HEK293 (cell line): ENCODE data around the gene PRRT3.

Experiments used
- CTCF ChIA-PET: fragments of 350-600 bp; formaldehyde crosslinking; extraction: SDS; loops from one replicate; lab custom pipeline; 2021; ENCODE audit warnings: antibody characterized with exemption; lab: Yijun Ruan, JAX
- POLR2A ChIA-PET: fragments of 300-600 bp; formaldehyde crosslinking; extraction: SDS; loops from one replicate; lab custom pipeline; 2020; ENCODE audit warnings: antibody characterized with exemption, inconsistent platforms; lab: Yijun Ruan, JAX
- H3K27ac ChIP-seq: fragments of 200-500 bp; sonication (Bioruptor generic); 2 replicates; pipeline ENCODE4 v1.5.1; 2014; ENCODE audit warnings: low read depth, low read length, control low read depth, inconsistent platforms; ENCODE audit errors: extremely low read depth
- H3K36me3 ChIP-seq, 2 experiments: fragments of 200-500 bp in 1 of 2; sonication (Bioruptor generic) in 1 of 2; 1 replicate in 1 of 2; 2 replicates in 1 of 2; pipeline ENCODE4 v1.5.1; 2014 to 2017; ENCODE audit warnings: inconsistent platforms in 2 of 2, low read length in 2 of 2; ENCODE audit not compliant: control insufficient read depth in 2 of 2, insufficient read depth in 1 of 2
- H3K4me1 ChIP-seq: fragments of 200-500 bp; sonication (Bioruptor generic); 2 replicates; pipeline ENCODE4 v1.5.1; 2014; ENCODE audit warnings: mild to moderate bottlenecking, low read length, inconsistent platforms; ENCODE audit not compliant: control insufficient read depth, insufficient read depth
- H3K4me3 ChIP-seq: 2 replicates; pipeline ENCODE4 v1.5.1; 2011; ENCODE audit warnings: low read depth, mild to moderate bottlenecking, control low read depth, low read length, moderate library complexity
- H3K9me3 ChIP-seq: fragments of 200-500 bp; sonication (Bioruptor generic); 2 replicates; pipeline ENCODE4 v1.5.1; 2014; ENCODE audit warnings: low read depth, low read length, inconsistent platforms; ENCODE audit not compliant: control insufficient read depth, insufficient read depth
- PRDM1 ChIP-seq: fragments of 450-650 bp; formaldehyde crosslinking; IDR thresholded peaks from 2 replicates; pipeline ENCODE4; 2016; ENCODE audit warnings: missing biosample characterization, missing genetic modification characterization
- REPIN1 ChIP-seq: fragments of 450-650 bp; formaldehyde crosslinking; IDR thresholded peaks from 2 replicates; pipeline ENCODE4 v1.5.1; 2017; ENCODE audit warnings: missing biosample characterization, missing genetic modification characterization, low read depth
- SCRT1 ChIP-seq: fragments of 450-650 bp; formaldehyde crosslinking; IDR thresholded peaks from 2 replicates; pipeline ENCODE4 v1.5.1; 2016; ENCODE audit warnings: missing biosample characterization, missing genetic modification characterization, borderline replicate concordance
- SCRT2 ChIP-seq: fragments of 450-650 bp; formaldehyde crosslinking; IDR thresholded peaks from 2 replicates; pipeline ENCODE4 v1.5.1; 2016; ENCODE audit warnings: missing biosample characterization, missing genetic modification characterization
- ZIC2 ChIP-seq: fragments of 450-650 bp; formaldehyde crosslinking; IDR thresholded peaks from 2 replicates; pipeline ENCODE4 v1.5.1; 2016; ENCODE audit warnings: missing biosample characterization, missing genetic modification characterization
- ZNF157 ChIP-seq: fragments of 450-650 bp; formaldehyde crosslinking; IDR thresholded peaks from 2 replicates; pipeline ENCODE4 v1.5.1; 2016; ENCODE audit warnings: missing biosample characterization, missing genetic modification characterization
- ZNF2 ChIP-seq: fragments of 450-650 bp; formaldehyde crosslinking; IDR thresholded peaks from 2 replicates; pipeline ENCODE4 v1.5.1; 2016; ENCODE audit warnings: missing biosample characterization, missing genetic modification characterization
- ZNF248 ChIP-seq: fragments of 450-650 bp; formaldehyde crosslinking; IDR thresholded peaks from 2 replicates; pipeline ENCODE4 v1.5.1; 2017; ENCODE audit warnings: missing biosample characterization, missing genetic modification characterization
- ZNF280C ChIP-seq: fragments of 450-650 bp; formaldehyde crosslinking; IDR thresholded peaks from 2 replicates; pipeline ENCODE4 v1.5.1; 2016; ENCODE audit warnings: missing biosample characterization, missing genetic modification characterization
- ZNF404 ChIP-seq: fragments of 450-650 bp; formaldehyde crosslinking; IDR thresholded peaks from 2 replicates; pipeline ENCODE4 v1.5.1; 2017; ENCODE audit warnings: missing biosample characterization, missing genetic modification characterization
- ZNF423 ChIP-seq: fragments of 450-650 bp; formaldehyde crosslinking; IDR thresholded peaks from 2 replicates; pipeline ENCODE4 v1.5.1; 2016; ENCODE audit warnings: missing biosample characterization, missing genetic modification characterization
- ZNF449 ChIP-seq: fragments of 450-650 bp; formaldehyde crosslinking; IDR thresholded peaks from 2 replicates; pipeline ENCODE4 v1.5.1; 2017; ENCODE audit warnings: missing biosample characterization, mild to moderate bottlenecking, missing genetic modification characterization, moderate library complexity
- ZNF626 ChIP-seq: fragments of 450-650 bp; sonication (Bioruptor Pico); formaldehyde crosslinking; IDR thresholded peaks from 2 replicates; pipeline ENCODE4 v1.5.1; 2018; ENCODE audit warnings: missing biosample characterization, missing genetic modification characterization, inconsistent platforms
- ZNF670 ChIP-seq: fragments of 450-650 bp; formaldehyde crosslinking; IDR thresholded peaks from 2 replicates; pipeline ENCODE4 v1.5.1; 2016; ENCODE audit warnings: missing biosample characterization, missing genetic modification characterization, low read depth
- ZSCAN5A ChIP-seq: fragments of 450-650 bp; formaldehyde crosslinking; IDR thresholded peaks from 2 replicates; pipeline ENCODE4 v1.5.1; 2016; ENCODE audit warnings: missing biosample characterization, missing genetic modification characterization

Gene PRRT3

GRCh38 chr3:9945358-9945757 is 6.8 kb downstream of the PRRT3 start (continued):
- no peak for TF ChIP-seq ZSCAN5A (tag by site-specific recombination)
- no peak for TF ChIP-seq REPIN1
- TF ChIP-seq SCRT1 (tag by site-specific recombination): no peak
- no peak for TF ChIP-seq ZNF423 (tag by site-specific recombination)
- TF ChIP-seq ZNF670 (tag by site-specific recombination): no peak
- TF ChIP-seq ZNF157 (tag by site-specific recombination): no peak
- TF ChIP-seq ZNF404 (tag by site-specific recombination): no peak
- no peak for TF ChIP-seq ZNF626 (tag by site-specific recombination)
- TF ChIP-seq ZNF2 (tag by site-specific recombination): no peak
- TF ChIP-seq, all 188 proteins: peak for 0

- no peak overlapping the region for H3K4me3 ChIP-seq
- TF ChIP-seq ZNF280C (tag by site-specific recombination) (no peak), PRDM1 (tag by site-specific recombination) (no peak), ZNF449 (no peak), SCRT2 (tag by site-specific recombination) (peak; percentile 59; the same call in 1 of the 2 replicates)
- POLR2A ChIA-PET: interaction anchor here (1.2 to 4.0 kb wide), 2 partner anchors 10 to 11 kb away, joined by 3 to 23 read pairs; partner anchors contain the start of gene CRELD1
- H3K9me3 ChIP-seq: no peaks in the 10 kb centered on the region
- CTCF ChIA-PET: interaction anchor here (0.5 kb wide), 1 partner anchor 444 kb away, joined by 3 read pairs; no protein-coding TSS in a partner anchor
- no peak overlapping the region for H3K27ac ChIP-seq
- peaks cover 0 to 52% of the 10 kb centered on the region in 2 experiments; a peak in 1 of 3 replicates for H3K36me3 ChIP-seq
- no peaks in the 10 kb centered on the region for H3K4me1 ChIP-seq
Measured at GRCh38 chr3:9944271-9944670, 7.9 kb downstream of the PRRT3 start.

- CTCF ChIA-PET: interaction anchor here (0.9 to 1.6 kb wide), 3 partner anchors 10 to 13 kb away, joined by 3 to 6 read pairs (median 5); partner anchors contain the start of gene CRELD1
- no peaks in the 10 kb centered on the region for H3K4me1 ChIP-seq
- no peak overlapping the region for H3K4me3 ChIP-seq
- no peaks in the 10 kb centered on the region for H3K9me3 ChIP-seq
- H3K36me3 ChIP-seq: peaks cover 0 to 47% of the 10 kb centered on the region in 2 experiments; a peak in 1 of 3 replicates
- no peak overlapping the region for H3K27ac ChIP-seq
- TF ChIP-seq ZIC2 (tag by site-specific recombination): peak; percentile 51; the same call in 1 of the 2 replicates
- no peak for TF ChIP-seq ZNF248
- POLR2A ChIA-PET: interaction anchor here (1.2 to 4.0 kb wide), 2 partner anchors 9 to 10 kb away, joined by 4 to 23 read pairs; partner anchors contain the start of genes CRELD1 and PRRT3
Measured at GRCh38 chr3:9942934-9943690, 9.1 kb downstream of the PRRT3 start.
